HG02623 (cell line): ENCODE measurements around the gene RAVER1.
"Not testable (repeated sequence)": the region's sequence is repeated elsewhere in the genome, so short reads cannot be mapped to it uniquely, and the experiment has no call there.

Experiments used
- ATAC-seq: cut with Tn5 transposase; IDR thresholded peaks from one replicate; pipeline ENCODE4 v1.9.1; 2021; ENCODE audit warnings: moderate library complexity; ENCODE audit not compliant: unreplicated experiment

Gene RAVER1

GRCh38 chr19:10332965-10333757 is at the start of gene RAVER1:
Gene RAVER1, minus strand, starts transcription at chr19:10333529. Its CDS starts 22 bp downstream, at chr19:10333507.
- ATAC-seq = peak; percentile 89

- not testable (repeated sequence) for ATAC-seq
Observed at GRCh38 chr19:10383223-10383499, 49.8 kb upstream of the RAVER1 start.

GRCh38 chr19:10380313-10381102 is 47.2 kb upstream of the RAVER1 start, which contains the start of gene TYK2:
Gene TYK2, minus strand, starts transcription at chr19:10380572. Its CDS starts 2,166 bp downstream, at chr19:10378406.
- ATAC-seq = peak; percentile 93

- ATAC-seq = no peak
Observed at GRCh38 chr19:10379880-10380312, 46.6 kb upstream of the RAVER1 start.

- no peak for ATAC-seq
Observed at GRCh38 chr19:10378124-10378523, 44.8 kb upstream of the RAVER1 start.

GRCh38 chr19:10377140-10377640 is 43.9 kb upstream of the RAVER1 start:
- not testable (repeated sequence) for ATAC-seq

GRCh38 chr19:10374931-10375330 is 41.6 kb upstream of the RAVER1 start:
- no peak for ATAC-seq

- no peak for ATAC-seq
Observed at GRCh38 chr19:10372690-10373089, 39.4 kb upstream of the RAVER1 start.

- ATAC-seq = no peak
Observed at GRCh38 chr19:10368101-10368803, 34.9 kb upstream of the RAVER1 start.

- ATAC-seq = not testable (repeated sequence)
Observed at GRCh38 chr19:10366950-10367512, 33.7 kb upstream of the RAVER1 start.

GRCh38 chr19:10365518-10365917 is 32.2 kb upstream of the RAVER1 start:
- ATAC-seq = no peak

- no peak for ATAC-seq
Observed at GRCh38 chr19:10364644-10365043, 31.3 kb upstream of the RAVER1 start.

GRCh38 chr19:10363789-10364281 is 30.5 kb upstream of the RAVER1 start:
- no peak for ATAC-seq

GRCh38 chr19:10362259-10362658 is 28.9 kb upstream of the RAVER1 start:
- no peak for ATAC-seq

GRCh38 chr19:10361569-10362011 is 28.3 kb upstream of the RAVER1 start:
- no peak for ATAC-seq

GRCh38 chr19:10356431-10356830 is 23.1 kb upstream of the RAVER1 start:
- ATAC-seq = no peak

- no peak for ATAC-seq
Observed at GRCh38 chr19:10353793-10354391, 20.6 kb upstream of the RAVER1 start.

GRCh38 chr19:10352764-10353671 is 19.7 kb upstream of the RAVER1 start:
- no peak for ATAC-seq

GRCh38 chr19:10346509-10346908 is 13.2 kb upstream of the RAVER1 start:
- ATAC-seq = no peak
